ENCODE results near the gene MICAL2. TPM values are rescaled to one million over a fixed set of nuclear protein-coding genes. Genes with fewer than 3 reads are reported as not detected.

MICAL2 gene
- total and polyA plus RNA-seq, 3 experiments from 2014 or later: 32.4 to 147 (median 146) TPM

DNA sequence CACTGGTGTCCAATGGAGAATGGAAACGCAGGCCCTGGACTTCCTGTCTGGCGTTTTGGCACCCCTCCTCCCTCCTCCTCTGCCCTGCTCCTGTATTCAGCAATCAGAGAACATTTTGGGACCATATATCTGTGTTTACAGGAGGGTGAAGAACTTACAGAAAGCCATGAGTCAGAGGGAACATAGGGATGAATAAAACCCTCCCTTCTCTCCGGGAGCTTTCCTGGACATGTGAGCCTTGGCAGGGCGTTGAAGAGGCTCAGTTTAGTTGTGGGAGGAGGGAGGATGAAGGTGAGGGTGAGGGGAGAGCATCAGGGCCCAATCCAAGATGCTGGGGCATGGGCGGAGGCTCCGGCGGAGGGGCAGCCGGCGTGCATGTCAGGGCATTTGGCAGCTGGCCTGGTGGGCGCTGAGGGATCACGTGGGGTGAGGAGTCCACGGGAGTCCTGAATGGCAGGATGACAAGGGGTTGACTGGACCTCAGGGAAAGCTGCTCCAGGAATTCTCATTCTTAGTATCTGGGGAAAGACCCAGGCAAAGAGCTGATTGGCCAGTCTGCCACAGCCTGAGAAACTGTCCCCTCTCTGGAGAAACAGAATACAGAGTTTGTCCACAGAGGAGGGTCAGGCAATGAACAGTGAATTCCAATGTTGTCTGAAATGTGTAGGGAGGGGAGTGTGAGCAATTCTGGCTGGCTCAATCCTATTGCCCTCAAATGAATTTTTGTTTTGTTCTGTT, 28.9 kb downstream of the MICAL2 start:
- peaks cover 36% of the 10 kb centered on the region for H3K4me1 ChIP-seq (ENCODE audit: insufficient read depth, low read length)
- POLR2A ChIA-PET: no interaction called here

DNA sequence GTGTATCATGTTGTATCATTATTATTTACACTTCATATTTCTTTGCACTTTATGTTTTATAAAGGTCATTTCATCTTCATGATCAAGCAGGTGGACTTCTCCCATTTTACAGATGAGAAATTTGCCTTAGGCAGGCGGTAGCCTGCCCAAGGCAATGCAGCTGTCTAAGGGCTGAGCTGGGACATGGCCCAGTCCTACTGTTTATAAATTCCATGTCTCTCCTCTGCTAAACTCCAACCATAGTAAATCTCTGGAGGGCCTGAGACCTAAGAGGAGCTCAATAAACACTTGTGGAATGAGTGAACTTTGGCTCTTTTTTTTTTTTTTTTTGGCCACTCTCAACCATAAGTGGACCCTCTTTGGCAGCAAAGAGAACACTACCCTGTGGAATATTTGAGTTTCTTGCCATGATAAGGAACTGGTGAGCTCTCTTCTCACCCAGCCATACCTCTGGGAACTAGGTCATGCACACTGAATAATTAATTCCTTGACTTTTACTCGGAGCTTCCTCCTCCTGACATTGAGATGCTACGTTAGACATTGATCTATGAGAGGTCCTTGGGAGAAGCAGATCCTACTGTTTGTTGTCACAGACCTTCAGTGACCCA, 29.9 kb downstream of the MICAL2 start:
- Mint-ChIP-seq H3K9me3 (no peaks in the 10 kb centered on the region), H3K27ac (peak overlapping the region in 1 of 8 donors; percentile 60), H3K27me3 (no peaks in the 10 kb centered on the region), H3K4me3 (no peak overlapping the region), H3K36me3 (peaks cover 0 to 7% (median 4%) of the 10 kb centered on the region in 3 donors), H3K4me1 (peaks cover 31 to 67% (median 37%) of the 10 kb centered on the region in 3 donors)
- CTCF ChIA-PET: interaction anchor here (1.0 kb wide), 1 partner anchor 22 kb away, joined by 3 read pairs; no protein-coding TSS in a partner anchor
- H3K4me3 ChIP-seq (ENCODE audit: low read length): no peak overlapping the region
- POLR2A ChIA-PET: interaction anchor here (0.7 kb wide), 1 partner anchor 84 kb away, joined by 3 read pairs; no protein-coding TSS in a partner anchor
- H3K27ac ChIP-seq (ENCODE audit: low read depth, low read length): no peak overlapping the region
- no peaks in the 10 kb centered on the region for H3K9me3 ChIP-seq (ENCODE audit: low read length)
- H3K36me3 ChIP-seq (ENCODE audit: insufficient read depth, low read length): no peaks in the 10 kb centered on the region
- DNase-seq: no peak
- peaks cover 42% of the 10 kb centered on the region for H3K4me1 ChIP-seq (ENCODE audit: insufficient read depth, low read length)
- H3K27me3 ChIP-seq (ENCODE audit: insufficient read depth, low read length, poor library complexity, severe bottlenecking): no peaks in the 10 kb centered on the region

More for the DNA sequence above, 28.9 kb downstream of the MICAL2 start:
- Mint-ChIP-seq H3K4me3 (no peak overlapping the region), H3K27me3 (no peaks in the 10 kb centered on the region), H3K4me1 (peaks cover 30 to 67% (median 37%) of the 10 kb centered on the region in 3 donors), H3K36me3 (peaks cover 0 to 9% (median 4%) of the 10 kb centered on the region in 3 donors), H3K27ac (peak overlapping the region in 2 of 8 donors; percentile 3 to 22), H3K9me3 (no peaks in the 10 kb centered on the region)
- DNase-seq: no peak
- Histone ChIP-seq H3K27me3 (ENCODE audit: insufficient read depth, low read length, poor library complexity, severe bottlenecking) (no peaks in the 10 kb centered on the region), H3K27ac (ENCODE audit: low read depth, low read length) (no peak overlapping the region), H3K4me3 (ENCODE audit: low read length) (no peak overlapping the region), H3K36me3 (ENCODE audit: insufficient read depth, low read length) (no peaks in the 10 kb centered on the region), H3K9me3 (ENCODE audit: low read length) (no peaks in the 10 kb centered on the region)
- CTCF ChIA-PET: interaction anchor here (1.0 kb wide), 1 partner anchor 23 kb away, joined by 3 read pairs; no protein-coding TSS in a partner anchor

DNA sequence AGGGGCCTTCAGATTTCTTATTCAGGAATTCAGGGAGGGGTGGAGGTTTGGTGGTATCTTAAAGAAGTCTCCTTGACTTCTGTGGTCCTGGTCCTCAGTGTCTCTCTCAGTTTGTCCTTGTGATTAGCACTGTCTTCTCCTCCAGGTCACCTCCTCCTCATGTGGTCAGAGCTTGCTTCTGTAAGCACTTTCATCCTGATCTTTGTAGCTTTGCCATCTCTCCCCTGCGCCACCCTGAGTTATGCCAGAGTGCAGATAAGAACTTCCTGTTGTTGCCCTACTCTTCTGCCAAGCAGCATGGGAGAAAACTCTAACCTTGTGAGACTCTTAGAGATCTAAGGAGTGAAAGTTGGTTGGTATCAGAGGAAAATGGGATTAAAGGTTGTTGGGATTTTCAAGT, 30.9 kb downstream of the MICAL2 start:
- CTCF ChIA-PET: no interaction called here
- peaks cover 42% of the 10 kb centered on the region for H3K4me1 ChIP-seq (ENCODE audit: insufficient read depth, low read length)
- peaks cover 31 to 71% (median 37%) of the 10 kb centered on the region in 3 donors for H3K4me1 Mint-ChIP-seq

DNA sequence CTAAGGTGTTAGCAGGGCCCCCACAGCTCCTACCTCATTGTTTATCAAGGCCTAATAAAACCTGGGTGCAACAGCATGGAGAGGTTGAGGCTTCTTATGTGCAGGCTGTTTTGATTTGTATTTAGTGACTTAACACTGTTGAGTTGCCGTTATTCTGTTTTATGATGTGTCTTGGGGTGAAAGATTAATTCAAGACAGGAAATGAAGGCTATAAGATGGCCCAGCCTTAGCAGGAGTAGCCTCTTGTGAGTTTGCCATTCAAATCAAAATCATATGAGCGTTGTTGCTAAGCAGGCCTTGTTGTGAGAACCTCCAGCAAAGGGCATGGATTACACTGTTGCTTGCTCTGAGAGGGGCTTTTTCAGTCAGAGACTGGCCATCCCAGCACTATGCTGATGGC, 31.8 kb downstream of the MICAL2 start:
- CTCF ChIA-PET: no interaction called here
- Mint-ChIP-seq H3K4me3 (no peak overlapping the region), H3K4me1 (peaks cover 31 to 71% (median 36%) of the 10 kb centered on the region in 3 donors), H3K9me3 (no peaks in the 10 kb centered on the region), H3K36me3 (peaks cover 3 to 7% (median 4%) of the 10 kb centered on the region in 3 donors), H3K27me3 (no peaks in the 10 kb centered on the region), H3K27ac (no peak overlapping the region)
- Histone ChIP-seq H3K4me3 (ENCODE audit: low read length) (no peak overlapping the region), H3K27me3 (ENCODE audit: insufficient read depth, low read length, poor library complexity, severe bottlenecking) (no peaks in the 10 kb centered on the region), H3K9me3 (ENCODE audit: low read length) (no peaks in the 10 kb centered on the region), H3K4me1 (ENCODE audit: insufficient read depth, low read length) (peaks cover 42% of the 10 kb centered on the region), H3K27ac (ENCODE audit: low read depth, low read length) (no peak overlapping the region), H3K36me3 (ENCODE audit: insufficient read depth, low read length) (no peaks in the 10 kb centered on the region)
- no peak for DNase-seq
- POLR2A ChIA-PET: interaction anchor here (0.6 kb wide), 1 partner anchor 26 kb away, joined by 9 read pairs; no protein-coding TSS in a partner anchor

More for the DNA sequence above, 30.9 kb downstream of the MICAL2 start:
- no peaks in the 10 kb centered on the region for H3K27me3 Mint-ChIP-seq
- no peaks in the 10 kb centered on the region for H3K9me3 Mint-ChIP-seq
- peaks cover 2 to 7% (median 4%) of the 10 kb centered on the region in 3 donors for H3K36me3 Mint-ChIP-seq
- H3K4me3 Mint-ChIP-seq: no peak overlapping the region
- Histone ChIP-seq H3K36me3 (ENCODE audit: insufficient read depth, low read length) (no peaks in the 10 kb centered on the region), H3K27ac (ENCODE audit: low read depth, low read length) (no peak overlapping the region), H3K27me3 (ENCODE audit: insufficient read depth, low read length, poor library complexity, severe bottlenecking) (no peaks in the 10 kb centered on the region), H3K9me3 (ENCODE audit: low read length) (no peaks in the 10 kb centered on the region), H3K4me3 (ENCODE audit: low read length) (no peak overlapping the region)
- POLR2A ChIA-PET: interaction anchor here (0.7 kb wide), 1 partner anchor 83 kb away, joined by 3 read pairs; no protein-coding TSS in a partner anchor
- peak overlapping the region in 4 of 8 donors; percentile 3 to 34 (median 18) for H3K27ac Mint-ChIP-seq
- DNase-seq: no peak

DNA sequence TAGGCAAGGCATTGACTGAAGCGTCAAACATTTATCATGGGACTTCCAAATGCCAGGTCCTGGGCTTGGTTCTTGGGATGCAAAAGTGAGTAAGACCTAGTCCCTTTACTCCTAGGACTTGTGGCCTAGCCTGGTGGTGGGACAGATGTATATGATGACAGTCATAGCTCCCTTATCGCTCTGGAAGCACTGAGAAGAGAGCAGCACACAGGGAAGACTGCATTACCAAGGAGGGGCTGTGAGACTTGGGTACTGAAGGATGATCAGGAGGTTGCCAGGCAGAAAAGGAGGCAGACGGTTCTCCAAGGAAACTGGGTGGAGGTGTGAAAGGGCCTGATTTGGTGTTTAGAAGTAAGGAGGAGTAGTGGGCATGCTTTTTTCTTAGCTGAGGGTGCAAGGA, 32.5 kb downstream of the MICAL2 start:
- ChIA-PET CTCF (no interaction called here), POLR2A (no interaction called here)
- H3K36me3 ChIP-seq (ENCODE audit: insufficient read depth, low read length): no peaks in the 10 kb centered on the region
- H3K4me1 ChIP-seq (ENCODE audit: insufficient read depth, low read length): peaks cover 42% of the 10 kb centered on the region
- Mint-ChIP-seq H3K27me3 (no peaks in the 10 kb centered on the region), H3K9me3 (no peaks in the 10 kb centered on the region), H3K27ac (peak overlapping the region in 4 of 8 donors; percentile 4 to 91 (median 40)), H3K4me3 (no peak overlapping the region), H3K36me3 (peaks cover 3 to 7% (median 4%) of the 10 kb centered on the region in 3 donors), H3K4me1 (peaks cover 31 to 64% (median 31%) of the 10 kb centered on the region in 3 donors)
- H3K4me3 ChIP-seq (ENCODE audit: low read length): no peak overlapping the region
- DNase-seq: no peak
- H3K9me3 ChIP-seq (ENCODE audit: low read length): no peaks in the 10 kb centered on the region
- no peaks in the 10 kb centered on the region for H3K27me3 ChIP-seq (ENCODE audit: insufficient read depth, low read length, poor library complexity, severe bottlenecking)
- no peak overlapping the region for H3K27ac ChIP-seq (ENCODE audit: low read depth, low read length)

DNA sequence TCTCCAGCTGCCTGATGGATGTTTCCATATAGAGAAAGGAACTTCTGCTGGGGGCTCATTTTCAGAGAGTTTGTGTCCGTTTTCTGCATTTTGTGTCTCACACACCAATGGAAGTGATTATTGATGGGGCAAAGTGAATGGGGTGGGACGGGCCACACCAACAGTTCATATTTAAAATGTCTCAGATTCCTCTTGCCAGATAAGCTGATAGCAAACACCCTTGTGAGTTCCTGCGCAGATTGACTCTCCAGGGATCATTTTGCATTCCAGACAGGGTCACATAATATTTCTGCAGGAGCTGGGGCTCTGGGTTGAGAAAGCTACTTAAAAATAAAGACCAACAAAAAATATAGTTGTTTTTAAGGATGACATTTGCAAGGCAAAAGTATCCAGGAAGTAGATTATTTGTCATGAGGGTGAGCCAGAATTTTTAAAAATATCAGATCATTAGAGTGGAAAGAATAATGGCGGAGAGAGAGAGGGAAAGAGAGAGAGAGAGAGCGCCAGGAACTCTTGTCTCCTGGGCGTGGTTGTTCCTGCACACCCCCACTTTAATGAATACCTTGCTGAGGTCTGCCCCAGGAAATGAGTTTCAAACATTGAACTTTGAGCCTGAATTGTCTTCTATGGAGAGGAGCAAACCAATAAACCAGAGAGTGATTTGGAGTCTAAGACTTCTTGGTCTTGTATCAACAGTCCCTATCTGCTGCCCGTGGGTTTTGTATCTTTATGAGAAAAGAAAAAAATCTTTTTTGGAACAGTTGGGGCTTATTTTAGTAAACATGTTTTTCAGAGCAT, 33.3 kb downstream of the MICAL2 start:
- no peak overlapping the region for H3K27ac ChIP-seq (ENCODE audit: low read depth, low read length)
- H3K27me3 ChIP-seq (ENCODE audit: insufficient read depth, low read length, poor library complexity, severe bottlenecking): no peaks in the 10 kb centered on the region
- peak overlapping the region in 6 of 8 donors; percentile 3 to 85 (median 69) for H3K27ac Mint-ChIP-seq
- H3K4me1 ChIP-seq (ENCODE audit: insufficient read depth, low read length): peaks cover 42% of the 10 kb centered on the region
- H3K4me1 Mint-ChIP-seq: peaks cover 28 to 68% (median 28%) of the 10 kb centered on the region in 3 donors
- H3K9me3 Mint-ChIP-seq: no peaks in the 10 kb centered on the region
- POLR2A ChIA-PET: no interaction called here
- H3K4me3 Mint-ChIP-seq: peak overlapping the region in 1 of 7 donors; percentile 13
- no peak overlapping the region for H3K4me3 ChIP-seq (ENCODE audit: low read length)
- H3K36me3 ChIP-seq (ENCODE audit: insufficient read depth, low read length): no peaks in the 10 kb centered on the region
- no peaks in the 10 kb centered on the region for H3K27me3 Mint-ChIP-seq
- no peak for DNase-seq
- CTCF ChIA-PET: no interaction called here
- no peaks in the 10 kb centered on the region for H3K9me3 ChIP-seq (ENCODE audit: low read length)
- H3K36me3 Mint-ChIP-seq: peaks cover 3 to 7% (median 4%) of the 10 kb centered on the region in 3 donors

DNA sequence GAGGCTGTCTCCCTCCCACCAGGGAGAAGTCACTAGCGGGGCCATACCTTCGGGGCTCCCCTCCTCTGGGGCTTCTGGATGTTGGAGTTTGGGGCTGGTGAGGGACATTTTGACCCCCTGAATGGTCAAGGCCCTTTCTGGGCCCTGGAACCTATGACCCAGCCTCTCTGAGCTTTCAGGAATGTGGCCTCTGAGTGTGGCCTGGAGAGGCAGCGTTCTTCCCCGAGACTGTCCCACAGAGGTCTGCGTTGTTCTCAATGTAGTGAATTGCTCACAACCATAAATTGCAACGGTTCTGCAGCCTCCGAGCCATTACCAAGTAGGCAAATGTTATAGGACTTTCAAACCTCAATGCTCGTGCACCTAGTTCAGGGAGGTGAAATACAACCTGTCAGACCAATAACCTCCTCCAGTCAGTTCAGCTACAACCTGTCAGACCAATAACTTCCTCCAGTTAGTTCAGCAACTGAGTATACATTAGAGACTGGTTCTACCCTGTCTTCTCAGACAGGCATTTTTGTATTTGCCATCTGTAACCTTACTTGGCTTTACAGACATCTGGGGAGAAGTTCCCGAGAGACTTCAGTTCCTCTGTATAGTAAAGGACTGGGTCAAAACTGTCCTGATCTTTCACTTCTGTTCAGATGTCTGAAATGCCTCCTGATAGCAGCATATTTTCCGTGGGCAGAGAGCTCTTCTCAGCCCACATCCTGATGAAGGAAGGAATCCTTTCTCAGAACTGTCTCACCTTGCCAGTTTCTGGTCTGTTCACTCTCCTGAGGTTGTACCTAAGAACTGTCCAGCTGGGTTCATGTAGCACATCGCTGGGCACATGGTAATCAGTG, 34.2 kb downstream of the MICAL2 start:
- peak overlapping the region in 5 of 8 donors; percentile 5 to 65 (median 46) for H3K27ac Mint-ChIP-seq
- POLR2A ChIA-PET: no interaction called here
- no peaks in the 10 kb centered on the region for H3K27me3 ChIP-seq (ENCODE audit: insufficient read depth, low read length, poor library complexity, severe bottlenecking)
- no peaks in the 10 kb centered on the region for H3K9me3 Mint-ChIP-seq
- no peak overlapping the region for H3K4me3 ChIP-seq (ENCODE audit: low read length)
- H3K4me1 ChIP-seq (ENCODE audit: insufficient read depth, low read length): peaks cover 42% of the 10 kb centered on the region
- H3K4me3 Mint-ChIP-seq: peak overlapping the region in 1 of 7 donors; percentile 24
- no peaks in the 10 kb centered on the region for H3K27me3 Mint-ChIP-seq
- no peaks in the 10 kb centered on the region for H3K9me3 ChIP-seq (ENCODE audit: low read length)
- H3K4me1 Mint-ChIP-seq: peaks cover 34 to 77% (median 34%) of the 10 kb centered on the region in 3 donors
- H3K36me3 ChIP-seq (ENCODE audit: insufficient read depth, low read length): no peaks in the 10 kb centered on the region
- CTCF ChIA-PET: no interaction called here
- no peak for DNase-seq
- H3K27ac ChIP-seq (ENCODE audit: low read depth, low read length): no peak overlapping the region
- peaks cover 3 to 12% (median 3%) of the 10 kb centered on the region in 3 donors for H3K36me3 Mint-ChIP-seq
